Measurements from ENCODE around the gene SBF2. TPM values are rescaled to one million over a fixed set of nuclear protein-coding genes. Genes with fewer than 3 reads are reported as not detected.

SBF2 gene
- total and polyA plus RNA-seq, 2 of the 13 experiments (the other 11 are each of a cell fraction or from before 2014, with no cell fraction given) = 24.0 to 45.8 TPM

GRCh38 chr11:10293423-10294289 is at the start of gene SBF2 (continued):
- TF ChIP-seq NR3C1 (CRISPR knock-in tag; IDR thresholded peaks at IDR 0.05) (no peak), ZNF326 (CRISPR knock-in tag; IDR thresholded peaks at IDR 0.05; ENCODE audit: borderline replicate concordance) (no peak), PAX8 (CRISPR knock-in tag; IDR thresholded peaks at IDR 0.05; ENCODE audit: borderline replicate concordance) (no peak; the same call in 1 of the 2 replicates), MYPOP (CRISPR knock-in tag; IDR thresholded peaks at IDR 0.05) (no peak), ZNF350 (CRISPR knock-in tag; IDR thresholded peaks at IDR 0.05; ENCODE audit: borderline replicate concordance, low read depth) (no peak), KDM4B (CRISPR knock-in tag; IDR thresholded peaks at IDR 0.05) (no peak), ZBTB25 (CRISPR knock-in tag; IDR thresholded peaks at IDR 0.05) (no peak; the same call in 1 of the 2 replicates), ZNF124 (CRISPR knock-in tag; IDR thresholded peaks at IDR 0.05) (no peak), ISX (CRISPR knock-in tag; conservative IDR thresholded peaks at IDR 0.05) (no peak), MTF1 (CRISPR knock-in tag; IDR thresholded peaks at IDR 0.05) (no peak), NFIB (CRISPR knock-in tag; IDR thresholded peaks at IDR 0.05; ENCODE audit: borderline replicate concordance) (no peak), ZSCAN21 (CRISPR knock-in tag; IDR thresholded peaks at IDR 0.05; ENCODE audit: borderline replicate concordance) (peak; percentile 56; the same call in 1 of the 2 replicates), HOMEZ (CRISPR knock-in tag; IDR thresholded peaks at IDR 0.05; ENCODE audit: low read depth) (0 out of 2 replicates have a peak, but pooled peaks have one; percentile 12), ZNF772 (CRISPR knock-in tag; IDR thresholded peaks at IDR 0.05) (no peak), PCBP1 (IDR thresholded peaks at IDR 0.05; ENCODE audit: borderline replicate concordance, low read depth, low read length) (no peak), ELF3 (CRISPR knock-in tag; IDR thresholded peaks at IDR 0.05) (peak; percentile 27; the same call in 1 of the 2 replicates), KDM6A (CRISPR knock-in tag; IDR thresholded peaks at IDR 0.05; ENCODE audit: low read depth) (no peak), ZNF660 (CRISPR knock-in tag; IDR thresholded peaks at IDR 0.05; ENCODE audit: borderline replicate concordance, low read depth) (no peak), CREB1 (IDR thresholded peaks at IDR 0.05) (peak; percentile 53; the same call in 1 of the 2 replicates), CREB1 (CRISPR knock-in tag; IDR thresholded peaks at IDR 0.05) (no peak), RARA (CRISPR knock-in tag; IDR thresholded peaks at IDR 0.05) (peak; percentile 55; the same call in 1 of the 2 replicates), WIZ (CRISPR knock-in tag; IDR thresholded peaks at IDR 0.05) (no peak), SETDB1 (CRISPR knock-in tag; IDR thresholded peaks at IDR 0.05; ENCODE audit: borderline replicate concordance) (no peak), XBP1 (CRISPR knock-in tag; IDR thresholded peaks at IDR 0.05) (no peak), ZNF644 (CRISPR knock-in tag; IDR thresholded peaks at IDR 0.05; ENCODE audit: low read depth) (no peak), ZSCAN20 (CRISPR knock-in tag; IDR thresholded peaks at IDR 0.05; ENCODE audit: borderline replicate concordance) (peak; percentile 48; the same call in 1 of the 2 replicates)
- TF ChIP-seq, protein P1, sequence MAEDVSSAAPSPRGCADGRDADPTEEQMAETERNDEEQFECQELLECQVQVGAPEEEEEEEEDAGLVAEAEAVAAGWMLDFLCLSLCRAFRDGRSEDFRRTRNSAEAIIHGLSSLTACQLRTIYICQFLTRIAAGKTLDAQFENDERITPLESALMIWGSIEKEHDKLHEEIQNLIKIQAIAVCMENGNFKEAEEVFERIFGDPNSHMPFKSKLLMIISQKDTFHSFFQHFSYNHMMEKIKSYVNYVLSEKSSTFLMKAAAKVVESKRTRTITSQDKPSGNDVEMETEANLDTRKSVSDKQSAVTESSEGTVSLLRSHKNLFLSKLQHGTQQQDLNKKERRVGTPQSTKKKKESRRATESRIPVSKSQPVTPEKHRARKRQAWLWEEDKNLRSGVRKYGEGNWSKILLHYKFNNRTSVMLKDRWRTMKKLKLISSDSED (CRISPR knock-in tag; IDR thresholded peaks at IDR 0.05) = no peak
